HepG2 (cell line): Measurements from ENCODE around the gene FUT3. TPM values are rescaled to one million over a fixed set of nuclear protein-coding genes. Genes with fewer than 3 reads are reported as not detected.

Source experiments
- ATAC-seq: fragments of 200-7000 bp; cut with Tn5 transposase; 3 replicates; pipeline ENCODE4 v1.9.1; 2020; ENCODE audit warnings: mild to moderate bottlenecking, moderate library complexity
- BruUV-seq: library from RNA; stranded (reverse); fragments of 400-500 nt; replicated peaks from 2 replicates; lab custom pipeline; 2021; lab: Mats Ljungman, UMichigan
- CTCF ChIA-PET: fragments of 300-600 bp; formaldehyde crosslinking; extraction: SDS; loops from one replicate; lab custom pipeline; 2021; ENCODE audit warnings: low total read pairs, inconsistent platforms, low intra/inter-chr PET ratio; lab: Yijun Ruan, JAX
- POLR2A ChIA-PET: fragments of 350-600 bp; sonication (Branson Sonifier 250); formaldehyde crosslinking; loops from one replicate; lab custom pipeline; 2020; ENCODE audit warnings: antibody characterized with exemption, inconsistent platforms; lab: Yijun Ruan, JAX
- DNase-seq: peaks from one replicate; pipeline ENCODE4 v3.0.0-alpha.2; 2015; ENCODE audit warnings: low spot score
- FAIRE-seq: peaks from 3 replicates; lab custom pipeline; 2011; peaks lifted over from hg19 to GRCh38; lab: Jason Lieb, UNC
- H2AFZ ChIP-seq: one replicate; pipeline ENCODE4 v1.6.1; 2011; ENCODE audit warnings: low read length, inconsistent platforms
- H3K27ac ChIP-seq: fragments of 300-600 bp; 3 replicates; pipeline ENCODE4 v1.8.0; 2011; ENCODE audit warnings: mixed run types, mild to moderate bottlenecking, mixed read lengths, low read length, inconsistent platforms; ENCODE audit not compliant: insufficient read depth; ENCODE audit errors: extremely low read length
- H3K27me3 ChIP-seq, 2 experiments: fragments of 200-600 bp in 1 of 2; 2 replicates in 1 of 2; 3 replicates in 1 of 2; pipeline versions ENCODE4 v1.6.0 to v1.8.0; 2011; ENCODE audit warnings: low read length in 2 of 2, mild to moderate bottlenecking in 2 of 2, moderate library complexity in 2 of 2, inconsistent platforms in 1 of 2; ENCODE audit not compliant: insufficient read depth in 2 of 2, control insufficient read depth in 1 of 2
- H3K36me3 ChIP-seq, 2 experiments: fragments of 200-600 bp in 1 of 2; replicated peaks in 1 of 2; 2 replicates in 1 of 2; 3 replicates in 1 of 2; pipeline versions ENCODE4 v1.5.1 to v1.8.0; 2011; ENCODE audit warnings: low read length in 2 of 2, inconsistent platforms in 1 of 2; ENCODE audit not compliant: insufficient read depth in 2 of 2, control insufficient read depth in 1 of 2
- H3K4me1 ChIP-seq: 2 replicates; pipeline ENCODE4 v1.5.1; 2012; ENCODE audit warnings: low read length, inconsistent platforms; ENCODE audit not compliant: insufficient read depth
- H3K4me2 ChIP-seq: 2 replicates; pipeline ENCODE4 v1.6.0; 2011; ENCODE audit warnings: low read depth, low read length, inconsistent platforms
- H3K4me3 ChIP-seq, 3 experiments: fragments of 200-600 bp in 1 of 3; sonication (generic), shearing (Covaris generic) in 1 of 3; replicated peaks in 1 of 3; 2 replicates each; pipeline ENCODE4 v1.5.1; 2011 to 2016; ENCODE audit warnings: low read length in 3 of 3, inconsistent platforms in 2 of 3, low read depth in 2 of 3, mild to moderate bottlenecking in 2 of 3, control low read depth in 1 of 3, mixed read lengths in 1 of 3; ENCODE audit not compliant: insufficient read depth in 1 of 3
- H3K79me2 ChIP-seq: one replicate; pipeline ENCODE4 v1.6.1; 2011; ENCODE audit warnings: low read length, inconsistent platforms; ENCODE audit not compliant: insufficient read depth
- H3K9ac ChIP-seq: 2 replicates; pipeline ENCODE4 v1.6.0; 2011; ENCODE audit warnings: mild to moderate bottlenecking, low read depth, low read length, inconsistent platforms; ENCODE audit not compliant: insufficient read depth
- H3K9me3 ChIP-seq: 2 replicates; pipeline ENCODE4 v1.5.1; 2012; ENCODE audit warnings: mild to moderate bottlenecking, low read length
- H4K20me1 ChIP-seq: 2 replicates; pipeline ENCODE4 v1.6.0; 2011; ENCODE audit warnings: inconsistent platforms, mild to moderate bottlenecking, low read length, moderate library complexity; ENCODE audit not compliant: insufficient read depth
- ASH2L ChIP-seq: fragments of 300-600, 200-600 bp; sonication (generic); IDR thresholded peaks from 2 replicates; pipeline ENCODE4 v1.7.0; 2017; ENCODE audit warnings: low read depth, mild to moderate bottlenecking, moderate library complexity, mixed read lengths, low read length; ENCODE audit not compliant: insufficient read length
- MTA1 ChIP-seq: sonication (generic); formaldehyde crosslinking; IDR thresholded peaks from 2 replicates; pipeline ENCODE4 v1.4.0; 2020; ENCODE audit warnings: missing genetic modification reagents, mild to moderate bottlenecking, borderline replicate concordance
- MYC ChIP-seq: sonication (generic); formaldehyde crosslinking; IDR thresholded peaks from 2 replicates; pipeline ENCODE4 v1.9.0; 2021; ENCODE audit warnings: missing genetic modification reagents, borderline replicate concordance
- NFE2L1 ChIP-seq: sonication (generic); formaldehyde crosslinking; IDR thresholded peaks from 2 replicates; pipeline ENCODE4 v1.4.0; 2020; ENCODE audit warnings: missing genetic modification reagents, mild to moderate bottlenecking, borderline replicate concordance
- PHF8 ChIP-seq: sonication (generic); formaldehyde crosslinking; IDR thresholded peaks from 2 replicates; pipeline ENCODE4 v1.5.0; 2020; ENCODE audit warnings: missing genetic modification reagents
- PRDM15 ChIP-seq: sonication (generic); formaldehyde crosslinking; IDR thresholded peaks from 2 replicates; pipeline ENCODE4 v1.4.0; 2020; ENCODE audit warnings: missing genetic modification reagents
- RXRA ChIP-seq: sonication (generic); formaldehyde crosslinking; IDR thresholded peaks from 2 replicates; pipeline ENCODE4 v1.5.1; 2020; ENCODE audit warnings: missing genetic modification reagents
- ZBTB42 ChIP-seq: sonication (generic); formaldehyde crosslinking; IDR thresholded peaks from 2 replicates; pipeline ENCODE4 v1.5.0; 2020; ENCODE audit warnings: mild to moderate bottlenecking, missing genetic modification reagents
- ZC3H4 ChIP-seq: sonication (generic); formaldehyde crosslinking; IDR thresholded peaks from 2 replicates; pipeline ENCODE4 v1.4.0; 2020; ENCODE audit warnings: missing genetic modification reagents, borderline replicate concordance
- ZKSCAN8 ChIP-seq: IDR thresholded peaks from 2 replicates; pipeline ENCODE4 v1.6.1; 2016; ENCODE audit warnings: borderline replicate concordance, missing genetic modification reagents, missing compliant biosample characterization
- ZNF331 ChIP-seq: sonication (generic); formaldehyde crosslinking; IDR thresholded peaks from 2 replicates; pipeline ENCODE4 v1.4.0; 2020; ENCODE audit warnings: missing genetic modification reagents
- ZNF333 ChIP-seq: sonication (generic); formaldehyde crosslinking; IDR thresholded peaks from 2 replicates; pipeline ENCODE4 v1.4.0; 2020; ENCODE audit warnings: mild to moderate bottlenecking, missing genetic modification reagents, borderline replicate concordance
- ZNF574 ChIP-seq: sonication (generic); formaldehyde crosslinking; IDR thresholded peaks from 2 replicates; pipeline ENCODE4 v1.4.0; 2020; ENCODE audit warnings: missing genetic modification reagents
- ZNF605 ChIP-seq: sonication (generic); formaldehyde crosslinking; IDR thresholded peaks from 2 replicates; pipeline ENCODE4 v1.8.0; 2022; ENCODE audit warnings: mild to moderate bottlenecking, missing genetic modification reagents
- ZNF674 ChIP-seq: sonication (generic); formaldehyde crosslinking; IDR thresholded peaks from 2 replicates; pipeline ENCODE4 v1.5.0; 2020; ENCODE audit warnings: low read depth, mild to moderate bottlenecking, missing genetic modification reagents
- ZNF75D ChIP-seq: sonication (generic); formaldehyde crosslinking; IDR thresholded peaks from 2 replicates; pipeline ENCODE4 v1.8.1; 2023; ENCODE audit warnings: missing genetic modification reagents, mild to moderate bottlenecking, borderline replicate concordance
- WGBS: methylation state at CpG from one replicate; pipeline ENCODE4 v1.1.6; 2017; ENCODE audit warnings: low lambda C conversion rate; 5-methylcytosine and 5-hydroxymethylcytosine counted together
- in situ Hi-C: cut with HindIII; loops from 2 replicates; pipeline ENCODE4 v1.10.0; 2017; ENCODE audit warnings: low pct_unique_long_range_greater_than_20kb; ENCODE audit not compliant: extremely low pct_ligation_motif_present
- intact Hi-C: fragments of 100-400 bp; cut with micrococcal nuclease; formaldehyde crosslinking; loops from one replicate; pipeline ENCODE4 v1.10.0; 2022; ENCODE audit not compliant: unreplicated experiment
- polyA plus RNA-seq, 8 experiments: library from polyadenylated mRNA; depleted of rRNA in 3 of 8; stranded (reverse) in 7 of 8; unstranded in 1 of 8; fragments of >200 nt; fragmentation: Illumina TruSeq in 4 of 8; extraction: Trizol in 4 of 8; gene quantifications; 2 replicates each; pipeline versions ENCODE4 v1.2.1 to v1.2.3, GENCODE V29; 2011 to 2016; ENCODE audit warnings: low read depth in 4 of 8, missing spikeins in 1 of 8, mixed read lengths in 1 of 8; ENCODE audit not compliant: insufficient read depth in 1 of 8
- total RNA-seq, 5 experiments: library from RNA; depleted of rRNA; stranded (reverse); fragments of >200 nt; fragmentation: Illumina TruSeq; extraction: Trizol; gene quantifications; 2 replicates each; pipeline ENCODE4 v1.2.3, GENCODE V29; 2016; ENCODE audit warnings: low read depth in 1 of 5

FUT3 gene
- total and polyA plus RNA-seq, 2 of the 13 experiments (the other 11 are each of a cell fraction or from before 2014, with no cell fraction given), result 0.53 to 1.1 TPM

- H3K4me1 ChIP-seq, result peaks cover 55% of the 10 kb centered on the region
- in situ Hi-C loops (loop anchor here (5.0 kb wide), 1 partner anchor 87 kb away; no protein-coding TSS in a partner anchor), intact Hi-C loops (loop anchor here (10.0 kb wide), 1 partner anchor 219 kb away; no protein-coding TSS in a partner anchor)
- H2AFZ ChIP-seq, result no peak overlapping the region
- H3K9me3 ChIP-seq, result no peaks in the 10 kb centered on the region
- ChIA-PET POLR2A (no interaction called here), CTCF (interaction anchor here (3.3 to 4.6 kb wide), 3 partner anchors 18 to 86 kb away, joined by 19 to 71 read pairs (median 30); no protein-coding TSS in a partner anchor)
- peak overlapping the region; percentile 47; the same call in 1 of the 2 replicates for H3K9ac ChIP-seq
- H3K4me3 ChIP-seq, result peak overlapping the region; percentile 56 to 75 (median 63)
- H4K20me1 ChIP-seq, result no peaks in the 10 kb centered on the region
- peak; percentile 65 for ATAC-seq
- peak; percentile 4 for FAIRE-seq
- no peaks in the 10 kb centered on the region for H3K79me2 ChIP-seq
- WGBS, result 4% methylated on average over 10 of the region's 46 CpGs
- peak; percentile 65 for DNase-seq
- BruUV-seq, result no TSS peak
- peak overlapping the region; percentile 83 for H3K4me2 ChIP-seq
- H3K27ac ChIP-seq, result no peak overlapping the region
- H3K27me3 ChIP-seq, result no peaks in the 10 kb centered on the region
- H3K36me3 ChIP-seq, result no peaks in the 10 kb centered on the region
- TF ChIP-seq ZNF331, result peak; percentile 36; the same call in 1 of the 2 replicates
- peak; percentile 71 for TF ChIP-seq MYC
- TF ChIP-seq ZNF333, result peak; percentile 89
- TF ChIP-seq ZNF674 (CRISPR knock-in tag), result no peak
- TF ChIP-seq PRDM15 (CRISPR knock-in tag), result no peak
- 0 out of 2 replicates have a peak, but pooled peaks have one; percentile 56 for TF ChIP-seq ZNF605 (CRISPR knock-in tag)
- no peak for TF ChIP-seq ZNF75D
- TF ChIP-seq MTA1 (CRISPR knock-in tag), result no peak
- peak; percentile 78 for TF ChIP-seq RXRA (CRISPR knock-in tag)
- TF ChIP-seq ZKSCAN8 (CRISPR knock-in tag), result 0 out of 2 replicates have a peak, but pooled peaks have one; percentile 43
- TF ChIP-seq ASH2L, result peak; percentile 32
- no peak for TF ChIP-seq ZC3H4
- 0 out of 2 replicates have a peak, but pooled peaks have one; percentile 30 for TF ChIP-seq PHF8 (CRISPR knock-in tag)
- TF ChIP-seq ZBTB42, result 0 out of 2 replicates have a peak, but pooled peaks have one; percentile 46
- no peak for TF ChIP-seq NFE2L1 (CRISPR knock-in tag)
- TF ChIP-seq ZNF574 (CRISPR knock-in tag), result peak; percentile 48
Measured at GRCh38 chr19:5805462-5806132, 45.7 kb downstream of the FUT3 start.
